GM19324 (cell line): ENCODE measurements around the gene TBCE.

Experiments
- ATAC-seq: cut with Tn5 transposase; IDR thresholded peaks from one replicate; pipeline ENCODE4 v1.9.1; 2021; ENCODE audit warnings: mild to moderate bottlenecking, moderate library complexity; ENCODE audit not compliant: unreplicated experiment, low FRiP score

The TBCE gene

DNA sequence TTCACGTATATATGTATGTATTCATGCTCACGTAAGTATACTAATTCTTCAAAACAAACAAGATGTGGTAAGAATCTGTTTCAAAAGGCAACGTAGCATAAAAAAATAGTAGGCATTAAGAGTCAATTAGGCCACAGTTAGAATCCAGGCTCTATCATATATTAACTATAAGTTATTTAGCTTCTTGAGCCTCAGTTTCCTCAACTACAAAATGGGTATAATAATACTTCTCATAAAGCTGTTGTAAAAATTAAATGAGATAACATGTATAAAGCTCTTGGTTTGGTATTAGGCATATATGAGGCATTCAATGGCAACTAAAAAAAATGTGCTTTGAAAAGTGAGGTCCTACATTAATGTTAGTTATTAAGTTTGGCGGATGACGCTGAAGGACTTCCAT, 127.8 kb downstream of the TBCE start:
- no peak for ATAC-seq

DNA sequence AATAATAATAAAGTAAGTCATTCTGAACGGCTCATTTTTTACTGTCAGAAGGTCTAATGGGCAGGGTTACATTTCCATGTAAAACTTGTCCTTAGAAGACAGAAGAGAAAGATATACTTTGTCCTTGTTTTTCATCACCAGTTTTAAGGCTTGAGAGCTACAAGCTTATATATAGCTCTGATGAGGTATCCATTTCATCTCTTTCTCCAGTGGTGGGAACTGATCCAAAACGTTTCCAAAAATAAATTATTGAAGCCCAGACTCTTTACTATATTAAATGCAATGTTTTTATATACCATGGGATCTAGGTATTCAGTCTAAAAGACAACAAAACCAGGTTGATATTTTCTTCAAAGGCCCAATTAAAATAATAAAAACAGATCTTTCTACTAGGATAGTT, 128.3 kb downstream of the TBCE start:
- ATAC-seq, result no peak

DNA sequence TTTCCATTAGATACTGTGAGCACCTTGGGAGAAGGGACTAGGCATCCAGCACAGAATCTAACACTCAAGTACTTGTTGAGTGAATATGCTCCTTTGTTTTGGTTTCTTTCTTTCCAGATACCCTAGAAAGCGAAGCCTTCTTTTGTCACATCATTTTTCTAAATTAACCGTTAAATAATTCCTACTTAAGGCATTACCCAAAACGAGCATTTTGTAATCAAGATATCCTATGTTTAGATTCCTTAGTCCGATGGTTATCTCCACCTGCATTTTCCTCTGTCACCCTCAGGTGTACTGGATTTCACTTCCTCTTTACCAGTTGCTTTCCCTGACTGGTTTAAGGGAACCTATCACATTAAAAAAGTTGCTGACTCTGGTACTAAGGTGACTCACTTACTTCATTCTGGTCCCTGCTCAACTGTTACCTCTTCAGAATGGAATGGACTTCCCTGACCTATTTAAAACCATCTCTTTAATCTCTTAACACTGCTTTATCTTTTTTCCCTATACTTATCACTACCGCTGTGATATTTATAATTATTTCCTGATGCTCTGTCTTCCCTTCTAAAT, 133.8 kb downstream of the TBCE start:
- no peak for ATAC-seq
